Esophagus (tissue), 2 donors: ENCODE results near the gene EXD3. TPM values are rescaled to one million over a fixed set of nuclear protein-coding genes. Genes with fewer than 3 reads are reported as not detected.

Experiments used
- H3K27ac ChIP-seq, 2 donors: one replicate each; pipeline ENCODE4 v1.5.1; 2013; ENCODE audit warnings: low read depth in 2 of 2, mild to moderate bottlenecking in 2 of 2, inconsistent platforms in 1 of 2, low read length in 1 of 2, moderate library complexity in 1 of 2
- H3K27me3 ChIP-seq, 2 donors: one replicate each; pipeline ENCODE4 v1.6.1; 2013; ENCODE audit warnings: low read length in 2 of 2, control low read depth in 1 of 2, mild to moderate bottlenecking in 1 of 2; ENCODE audit not compliant: insufficient read depth in 2 of 2, control insufficient read depth in 1 of 2
- H3K36me3 ChIP-seq, 2 donors: one replicate each; pipeline ENCODE4 v1.6.1; 2013; ENCODE audit warnings: low read length in 1 of 2; ENCODE audit not compliant: control insufficient read depth in 2 of 2, insufficient read depth in 2 of 2
- H3K4me1 ChIP-seq, 2 donors: one replicate each; pipeline ENCODE4 v1.6.1; 2013; ENCODE audit warnings: low read length in 1 of 2; ENCODE audit not compliant: control insufficient read depth in 2 of 2, insufficient read depth in 2 of 2
- H3K4me3 ChIP-seq, 2 donors: one replicate each; pipeline ENCODE4 v1.5.1; 2013; ENCODE audit warnings: low read length in 2 of 2, mild to moderate bottlenecking in 2 of 2, low read depth in 1 of 2, moderate library complexity in 1 of 2
- H3K9me3 ChIP-seq, 2 donors: one replicate each; pipeline ENCODE4 v1.6.1; 2013; ENCODE audit warnings: mild to moderate bottlenecking in 2 of 2, low read depth in 1 of 2, low read length in 1 of 2, moderate library complexity in 1 of 2; ENCODE audit not compliant: control insufficient read depth in 2 of 2, insufficient read depth in 1 of 2
- WGBS, 2 donors: extraction: QIAGEN DNeasy Blood & Tissue Kit; methylation state at CpG; one replicate each; pipeline ENCODE4 v1.1.7; 2013; 5-methylcytosine and 5-hydroxymethylcytosine counted together
- polyA plus RNA-seq, 2 donors: library from polyadenylated mRNA; stranded (reverse); fragments of 200-250 nt; gene quantifications; one replicate each; pipeline ENCODE4 v1.2.3, GENCODE V29; 2013
- donor health status: healthy with polysubstance abuse.
- donor health status: Bipolar disorder and iron deficiency.

Gene EXD3
- polyA plus RNA-seq, 2 donors = 9.7 to 20.8 TPM

DNA sequence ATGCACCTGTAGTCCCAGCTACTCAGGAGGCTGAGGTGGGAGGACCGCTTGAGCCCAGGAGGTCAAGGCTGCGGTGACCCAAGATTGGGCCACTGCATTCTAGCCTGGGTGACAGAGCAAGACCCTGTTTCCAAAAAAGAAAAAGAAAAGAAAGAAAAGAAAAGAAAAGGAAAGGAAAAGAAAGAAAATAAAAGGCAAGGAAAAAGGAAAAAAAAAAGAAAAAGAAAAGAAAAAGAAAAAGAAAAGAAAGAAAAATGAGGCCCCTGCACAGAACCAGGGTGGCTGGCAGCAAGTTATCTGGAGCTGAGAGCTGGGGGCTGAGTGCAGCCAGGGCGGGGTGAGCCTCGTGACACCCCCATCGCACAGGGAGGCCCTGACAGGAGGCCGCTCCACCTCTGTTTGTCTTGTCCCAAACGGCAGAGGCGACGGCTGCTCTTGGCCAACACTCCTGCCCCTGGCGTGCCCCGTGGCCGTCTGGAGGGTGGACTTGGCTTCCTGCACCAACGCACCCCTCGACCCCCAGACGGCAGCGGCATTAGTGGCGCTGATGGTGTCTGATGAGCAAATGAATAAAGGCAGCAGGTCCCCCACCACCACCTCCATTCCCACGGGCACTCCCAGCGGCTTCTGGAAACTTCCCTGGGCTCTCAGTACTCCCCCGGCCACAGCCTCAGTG, 16.7 kb downstream of the EXD3 start:
- Histone ChIP-seq H3K4me1 (peaks cover 4 to 12% of the 10 kb centered on the region in 2 donors), H3K27ac (no peak overlapping the region), H3K36me3 (no peaks in the 10 kb centered on the region), H3K9me3 (no peaks in the 10 kb centered on the region), H3K4me3 (peak overlapping the region in 1 of 2 donors; percentile 8), H3K27me3 (no peaks in the 10 kb centered on the region)
- WGBS, 2 donors = 52% methylated on average over 20 of the region's 20 CpGs

DNA sequence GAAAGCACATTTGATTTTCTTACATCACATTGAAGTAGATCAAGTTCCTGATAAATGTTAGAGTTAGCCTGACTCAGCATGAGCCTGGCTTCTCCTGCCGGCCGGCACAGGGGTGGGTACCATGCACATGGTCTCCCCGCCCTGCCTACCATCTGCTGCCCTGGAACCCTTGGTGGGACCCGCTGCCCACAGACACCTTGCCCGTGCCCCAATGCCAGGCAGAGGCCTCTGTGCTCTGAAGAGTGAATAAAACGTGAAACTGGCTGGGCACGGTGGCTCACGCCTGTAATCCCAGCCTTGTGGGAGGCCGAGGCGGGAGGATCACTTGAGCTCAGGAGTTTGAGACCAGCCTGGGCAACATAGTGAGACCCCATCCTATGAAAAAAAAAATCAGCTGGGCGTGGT, 17.3 kb downstream of the EXD3 start:
- H3K4me3 ChIP-seq = no peak overlapping the region
- 93 to 95% methylated on average over 11 of the region's 11 CpGs for WGBS, 2 donors
- no peaks in the 10 kb centered on the region for H3K27me3 ChIP-seq
- no peaks in the 10 kb centered on the region for H3K9me3 ChIP-seq
- H3K4me1 ChIP-seq = peaks cover 3 to 10% of the 10 kb centered on the region in 2 donors
- H3K36me3 ChIP-seq = no peaks in the 10 kb centered on the region
- no peak overlapping the region for H3K27ac ChIP-seq

DNA sequence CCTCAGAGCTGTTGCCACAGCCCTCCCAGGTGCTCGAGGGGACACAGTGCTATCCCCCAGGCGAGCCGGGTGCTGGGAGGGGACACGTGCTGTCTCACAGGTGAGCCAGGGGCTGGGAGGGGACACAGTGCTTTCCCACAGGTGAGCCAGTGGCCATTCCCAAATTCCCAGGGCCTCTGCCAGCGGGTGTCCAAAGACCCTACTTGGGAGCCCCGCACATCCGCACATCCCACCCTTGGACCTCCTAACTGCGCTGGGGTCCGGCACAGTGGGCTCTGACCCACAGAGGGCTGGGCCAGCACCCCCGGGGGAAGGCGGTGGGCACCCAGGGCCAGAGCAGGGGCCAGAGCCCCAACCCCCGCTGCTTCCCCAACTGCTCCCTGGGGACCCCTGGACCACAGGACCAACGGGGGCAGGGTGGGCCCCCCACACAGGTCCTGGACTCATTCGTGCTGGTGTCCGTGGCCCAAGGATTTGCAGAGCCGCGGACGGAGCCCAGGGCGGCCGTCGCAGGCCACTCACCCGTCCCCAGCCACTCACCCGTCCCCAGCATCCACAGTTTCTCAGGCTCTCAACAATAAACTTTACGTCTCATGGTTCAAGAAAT, 17.9 kb downstream of the EXD3 start:
- Histone ChIP-seq H3K4me1 (peaks cover 3 to 10% of the 10 kb centered on the region in 2 donors), H3K27ac (no peak overlapping the region), H3K9me3 (no peaks in the 10 kb centered on the region), H3K27me3 (no peaks in the 10 kb centered on the region), H3K36me3 (no peaks in the 10 kb centered on the region), H3K4me3 (no peak overlapping the region)
- 95 to 96% methylated on average over 24 of the region's 24 CpGs for WGBS, 2 donors

DNA sequence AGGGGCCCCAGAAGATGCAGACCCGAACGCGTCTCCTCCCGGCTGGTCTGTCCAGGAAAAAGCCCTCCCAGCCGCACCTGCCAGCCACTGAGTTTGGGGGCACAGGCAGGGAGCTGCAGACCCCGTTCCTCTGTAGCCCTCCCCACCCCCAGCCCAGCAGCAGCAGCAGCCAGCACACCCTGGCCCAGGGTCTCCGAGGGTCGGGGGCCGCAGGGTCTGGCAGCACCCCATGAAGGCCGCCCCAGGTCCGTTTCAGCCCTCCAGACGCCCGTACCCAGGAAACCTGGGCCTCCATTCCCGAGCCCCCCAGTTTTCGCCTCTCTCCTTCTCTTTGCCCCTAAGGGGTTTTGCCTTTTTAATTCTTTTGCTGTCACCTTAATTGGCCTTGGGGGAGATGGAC, 19.7 kb downstream of the EXD3 start:
- Histone ChIP-seq H3K36me3 (no peaks in the 10 kb centered on the region), H3K27me3 (no peaks in the 10 kb centered on the region), H3K4me1 (peaks cover 3 to 10% of the 10 kb centered on the region in 2 donors), H3K27ac (no peak overlapping the region), H3K9me3 (no peaks in the 10 kb centered on the region), H3K4me3 (no peak overlapping the region)
- 95 to 97% methylated on average over 15 of the region's 15 CpGs for WGBS, 2 donors

DNA sequence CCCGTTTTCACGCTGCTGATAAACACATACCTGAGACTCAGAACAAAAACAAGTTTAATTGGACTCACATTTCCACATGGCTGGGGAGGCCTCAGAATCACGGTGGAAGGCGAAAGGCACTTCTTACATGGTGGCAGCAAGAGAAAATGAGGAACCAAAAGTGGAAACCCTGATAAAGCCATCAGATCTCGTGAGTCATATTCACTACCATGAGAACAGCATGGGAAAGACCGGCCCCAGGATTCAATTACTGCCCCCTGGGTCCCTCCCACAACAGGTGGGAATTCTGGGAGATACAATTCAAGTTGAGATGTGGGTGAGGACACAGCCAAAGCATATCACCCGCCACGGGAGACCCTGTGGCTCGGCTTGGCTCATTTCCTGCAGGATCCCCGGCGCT, 20.2 kb downstream of the EXD3 start:
- no peak overlapping the region for H3K4me3 ChIP-seq
- peaks cover 3 to 10% of the 10 kb centered on the region in 2 donors for H3K4me1 ChIP-seq
- H3K27me3 ChIP-seq = no peaks in the 10 kb centered on the region
- peaks cover 0 to 2% of the 10 kb centered on the region in 2 donors for H3K36me3 ChIP-seq
- no peak overlapping the region for H3K27ac ChIP-seq
- H3K9me3 ChIP-seq = no peaks in the 10 kb centered on the region
- WGBS, 2 donors = 88 to 89% methylated on average over 11 of the region's 11 CpGs

DNA sequence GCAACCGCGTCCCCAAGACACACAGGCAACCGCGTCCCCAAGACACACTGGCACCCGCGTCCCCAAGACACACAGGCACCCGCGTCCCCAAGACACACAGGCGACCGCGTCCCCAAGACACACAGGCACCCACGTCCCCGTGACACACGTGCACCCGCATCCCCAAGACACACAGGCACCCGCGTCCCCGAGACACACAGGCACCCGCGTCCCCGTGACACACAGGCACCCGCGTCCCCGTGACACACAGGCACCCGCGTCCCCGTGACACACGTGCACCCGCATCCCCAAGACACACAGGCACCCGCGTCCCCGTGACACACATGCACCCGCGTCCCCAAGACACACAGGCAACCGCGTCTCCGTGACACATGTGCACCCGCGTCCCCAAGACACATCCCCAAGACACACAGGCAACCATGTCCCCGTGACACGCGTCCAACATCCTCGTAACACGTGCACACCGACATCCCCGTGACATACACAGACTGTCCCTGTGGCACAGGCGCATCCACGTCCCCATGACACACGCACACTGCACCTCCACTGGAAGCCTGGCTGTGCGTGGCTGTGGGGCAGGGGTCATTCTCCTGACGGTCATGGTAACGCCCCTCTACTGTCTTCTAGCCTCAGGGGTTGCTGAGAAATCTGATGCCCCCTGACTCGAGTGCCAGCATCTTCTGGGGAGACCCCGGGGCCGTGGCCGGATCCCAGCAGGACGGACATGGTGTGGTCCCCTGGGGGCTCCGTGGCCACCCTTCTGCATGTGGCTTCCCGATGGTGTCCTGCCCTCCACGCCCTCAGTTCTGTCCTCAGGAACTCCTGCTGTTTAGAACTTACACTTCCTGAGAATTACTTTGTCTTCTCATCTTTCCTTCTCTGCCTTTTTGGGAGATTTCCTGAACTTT, 24.1 kb downstream of the EXD3 start:
- H3K9me3 ChIP-seq = no peaks in the 10 kb centered on the region
- no peaks in the 10 kb centered on the region for H3K27me3 ChIP-seq
- no peaks in the 10 kb centered on the region for H3K4me1 ChIP-seq
- no peak overlapping the region for H3K27ac ChIP-seq
- H3K36me3 ChIP-seq = peaks cover 2 to 4% of the 10 kb centered on the region in 2 donors
- H3K4me3 ChIP-seq = no peak overlapping the region
- WGBS, 2 donors = 96% methylated on average over 60 of the region's 60 CpGs

DNA sequence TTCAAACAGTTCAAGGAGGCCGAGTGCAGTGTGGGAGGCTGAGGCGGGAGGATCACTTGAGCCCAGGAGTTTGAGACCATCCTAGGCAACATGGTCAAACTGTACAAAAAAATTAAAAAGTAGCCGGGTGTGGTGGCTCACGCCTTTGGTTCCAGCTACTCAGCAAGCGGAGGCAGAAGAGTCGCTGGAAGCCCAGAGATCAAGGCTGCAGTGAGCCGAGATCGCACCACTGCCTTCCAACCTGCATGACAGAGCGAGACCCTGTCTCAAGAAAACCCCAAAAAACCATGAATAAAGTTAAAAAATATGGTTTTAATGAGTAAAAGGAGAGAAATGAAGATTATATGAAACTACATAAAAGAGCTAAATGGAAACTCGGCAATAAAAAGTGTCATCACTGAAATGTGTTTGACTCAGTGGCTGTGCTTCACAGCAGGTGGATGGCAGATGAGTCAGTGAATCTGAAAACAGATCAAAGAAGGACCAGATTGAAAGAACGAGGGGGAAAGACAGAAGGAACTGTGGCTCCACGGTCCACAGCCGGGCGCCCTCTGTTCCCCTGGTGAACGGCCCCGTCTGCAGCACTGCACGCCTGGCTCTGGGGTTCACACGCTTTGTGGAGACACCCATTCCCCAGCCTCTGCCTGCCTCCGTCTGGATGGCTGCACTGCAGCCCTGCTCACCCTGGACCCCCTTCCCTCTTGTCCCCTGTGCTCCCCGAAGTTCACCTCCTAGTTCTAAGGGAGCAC, 25.1 kb downstream of the EXD3 start:
- H3K36me3 ChIP-seq = peaks cover 2 to 4% of the 10 kb centered on the region in 2 donors
- 88 to 90% methylated on average over 20 of the region's 20 CpGs for WGBS, 2 donors
- no peak overlapping the region for H3K27ac ChIP-seq
- no peak overlapping the region for H3K4me3 ChIP-seq
- no peaks in the 10 kb centered on the region for H3K27me3 ChIP-seq
- H3K9me3 ChIP-seq = no peaks in the 10 kb centered on the region
- H3K4me1 ChIP-seq = no peaks in the 10 kb centered on the region

DNA sequence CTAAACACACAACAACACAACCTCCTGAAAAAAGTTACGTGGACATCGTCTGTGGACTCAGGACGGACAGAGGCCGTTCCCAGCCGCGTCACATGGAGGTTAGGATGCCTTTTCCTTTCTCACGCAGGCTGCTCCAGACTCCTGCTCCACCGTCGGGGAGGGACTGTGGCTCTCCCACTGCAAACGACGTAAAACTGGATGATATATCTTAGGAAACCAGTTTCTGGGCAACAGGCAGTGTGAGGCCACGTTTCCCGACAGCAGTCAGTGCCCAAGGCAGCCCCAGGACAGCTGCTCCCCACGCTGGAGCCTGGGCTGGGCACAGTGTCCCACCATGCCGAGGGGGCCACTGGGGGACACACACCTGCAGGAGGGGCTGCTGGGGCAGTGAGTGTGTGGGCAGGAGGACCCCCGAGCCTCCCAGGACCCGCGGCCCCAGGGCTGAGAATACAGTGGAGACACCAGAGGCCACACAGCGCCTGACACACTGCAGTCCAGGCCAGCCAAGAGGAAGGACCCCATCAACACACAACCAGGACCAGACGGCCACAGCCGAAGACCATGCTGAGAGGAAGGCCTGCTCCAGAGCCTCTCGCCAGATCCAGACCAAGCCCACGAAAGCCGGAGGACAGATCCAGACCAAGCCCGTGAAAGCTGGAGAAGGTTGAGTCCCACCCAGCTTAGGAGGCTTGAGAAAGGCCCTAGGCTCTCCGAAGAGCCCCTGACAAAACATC, 26.2 kb downstream of the EXD3 start:
- Histone ChIP-seq H3K27ac (no peak overlapping the region), H3K9me3 (no peaks in the 10 kb centered on the region), H3K4me1 (no peaks in the 10 kb centered on the region), H3K4me3 (no peak overlapping the region), H3K27me3 (no peaks in the 10 kb centered on the region), H3K36me3 (peaks cover 2 to 4% of the 10 kb centered on the region in 2 donors)
- WGBS, 2 donors = 92 to 95% methylated on average over 26 of the region's 26 CpGs
